ENCODE results near the gene SDK1.

The SDK1 gene

GRCh38 chr7:3968234-3968633 is 667.2 kb downstream of the SDK1 start:
- no peak for DNase-seq

- no peak for DNase-seq
Observed at GRCh38 chr7:3969286-3969685, 668.2 kb downstream of the SDK1 start.

- DNase-seq, result no peak
Observed at GRCh38 chr7:3971323-3971722, 670.3 kb downstream of the SDK1 start.

- DNase-seq, result no peak
Observed at GRCh38 chr7:3973264-3973663, 672.2 kb downstream of the SDK1 start.

GRCh38 chr7:3974329-3974728 is 673.3 kb downstream of the SDK1 start:
- no peak for DNase-seq

GRCh38 chr7:3975371-3975770 is 674.3 kb downstream of the SDK1 start:
- DNase-seq, result no peak

- DNase-seq, result no peak
Observed at GRCh38 chr7:3977391-3977790, 676.3 kb downstream of the SDK1 start.

- no peak for DNase-seq
Observed at GRCh38 chr7:3978839-3979238, 677.8 kb downstream of the SDK1 start.

GRCh38 chr7:3979611-3980299 is 678.7 kb downstream of the SDK1 start:
- no peak for DNase-seq

GRCh38 chr7:3980300-3980643 is 679.2 kb downstream of the SDK1 start:
- no peak for DNase-seq

- DNase-seq, result no peak
Observed at GRCh38 chr7:3981281-3981680, 680.2 kb downstream of the SDK1 start.

GRCh38 chr7:3984456-3984855 is 683.4 kb downstream of the SDK1 start:
- no peak for DNase-seq

GRCh38 chr7:3986927-3987326 is 685.9 kb downstream of the SDK1 start:
- no peak for DNase-seq

GRCh38 chr7:3987426-3987927 is 686.4 kb downstream of the SDK1 start:
- no peak for DNase-seq

- no peak for DNase-seq
Observed at GRCh38 chr7:3989723-3990122, 688.7 kb downstream of the SDK1 start.

GRCh38 chr7:3991731-3992231 is 690.7 kb downstream of the SDK1 start:
- no peak for DNase-seq

- no peak for DNase-seq
Observed at GRCh38 chr7:3992841-3993240, 691.8 kb downstream of the SDK1 start.

GRCh38 chr7:3994764-3995163 is 693.7 kb downstream of the SDK1 start:
- no peak for DNase-seq

- DNase-seq, result no peak
Observed at GRCh38 chr7:3995187-3995586, 694.1 kb downstream of the SDK1 start.

- DNase-seq, result no peak
Observed at GRCh38 chr7:3998060-3998459, 697.0 kb downstream of the SDK1 start.

- no peak for DNase-seq
Observed at GRCh38 chr7:4000139-4000538, 699.1 kb downstream of the SDK1 start.

- DNase-seq, result no peak
Observed at GRCh38 chr7:4000934-4001333, 699.9 kb downstream of the SDK1 start.

GRCh38 chr7:4001742-4002141 is 700.7 kb downstream of the SDK1 start:
- DNase-seq, result no peak

- DNase-seq, result no peak
Observed at GRCh38 chr7:4003503-4003902, 702.5 kb downstream of the SDK1 start.

- no peak for DNase-seq
Observed at GRCh38 chr7:4006687-4007086, 705.6 kb downstream of the SDK1 start.

All from CD4-positive, alpha-beta T cell treated with Interleukin-6 for 4 hours (primary cell).